ENCODE measurements around the gene PYCR2.

DNA sequence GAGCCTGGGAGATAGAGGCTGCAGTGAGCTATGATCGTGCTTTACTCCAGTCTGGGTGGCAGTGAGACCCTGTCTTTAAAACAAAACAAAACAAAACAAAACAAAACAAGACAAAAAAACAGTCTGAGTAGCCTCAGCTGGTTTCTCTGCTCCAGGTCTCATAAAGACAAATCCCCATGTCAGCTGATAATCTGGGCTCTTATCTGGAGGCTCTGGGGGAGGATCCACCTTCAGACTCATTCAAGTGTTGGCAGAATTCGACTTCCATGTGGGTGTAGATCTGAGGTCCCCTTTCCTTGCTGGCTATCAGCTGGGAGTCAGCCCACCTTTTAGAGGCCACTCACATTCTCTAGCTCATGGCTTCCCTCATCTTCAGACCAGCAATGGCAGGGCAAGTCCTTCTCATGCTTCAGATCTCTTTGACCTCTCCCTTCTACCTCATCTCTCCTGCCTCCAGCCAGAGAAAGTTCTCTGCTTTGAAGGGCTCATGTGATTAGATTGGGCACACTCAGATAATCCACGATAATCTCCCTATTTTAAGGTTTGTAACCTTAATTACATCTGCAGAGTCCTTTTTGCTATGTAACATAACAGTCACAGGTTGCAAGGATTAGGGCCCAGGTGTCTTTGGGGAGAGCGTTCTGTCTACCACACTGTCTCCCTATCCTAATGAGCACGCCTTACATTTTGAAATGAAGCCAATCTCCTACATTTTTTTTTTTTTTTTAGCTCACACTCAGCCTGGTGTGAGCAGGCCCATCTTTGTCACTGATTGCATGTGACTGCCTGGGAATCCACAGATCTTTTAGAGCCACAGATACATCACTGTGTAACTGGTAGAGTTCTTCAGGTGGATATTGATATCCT, 7.5 kb upstream of the PYCR2 start:
- TF ChIP-seq, protein P1, sequence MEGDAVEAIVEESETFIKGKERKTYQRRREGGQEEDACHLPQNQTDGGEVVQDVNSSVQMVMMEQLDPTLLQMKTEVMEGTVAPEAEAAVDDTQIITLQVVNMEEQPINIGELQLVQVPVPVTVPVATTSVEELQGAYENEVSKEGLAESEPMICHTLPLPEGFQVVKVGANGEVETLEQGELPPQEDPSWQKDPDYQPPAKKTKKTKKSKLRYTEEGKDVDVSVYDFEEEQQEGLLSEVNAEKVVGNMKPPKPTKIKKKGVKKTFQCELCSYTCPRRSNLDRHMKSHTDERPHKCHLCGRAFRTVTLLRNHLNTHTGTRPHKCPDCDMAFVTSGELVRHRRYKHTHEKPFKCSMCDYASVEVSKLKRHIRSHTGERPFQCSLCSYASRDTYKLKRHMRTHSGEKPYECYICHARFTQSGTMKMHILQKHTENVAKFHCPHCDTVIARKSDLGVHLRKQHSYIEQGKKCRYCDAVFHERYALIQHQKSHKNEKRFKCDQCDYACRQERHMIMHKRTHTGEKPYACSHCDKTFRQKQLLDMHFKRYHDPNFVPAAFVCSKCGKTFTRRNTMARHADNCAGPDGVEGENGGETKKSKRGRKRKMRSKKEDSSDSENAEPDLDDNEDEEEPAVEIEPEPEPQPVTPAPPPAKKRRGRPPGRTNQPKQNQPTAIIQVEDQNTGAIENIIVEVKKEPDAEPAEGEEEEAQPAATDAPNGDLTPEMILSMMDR (IDR thresholded peaks at IDR 0.05) = no peak
- no peak for TF ChIP-seq POLR2A (IDR thresholded peaks at IDR 0.05)
- no peak for TF ChIP-seq POLR2AphosphoS5 (IDR thresholded peaks at IDR 0.05; ENCODE audit: insufficient read depth in 1 of 2, low read depth in 1 of 2)

Measured in vagina (tissue), 2 donors.